ENCODE results near the gene SLC38A8.

Gene SLC38A8

GRCh38 chr16:83963277-83964119 is 79.1 kb downstream of the SLC38A8 start:
- Histone ChIP-seq H2AFZ (ENCODE audit: low read depth, low read length) (no peak overlapping the region), H3K4me3 (ENCODE audit: low read length) (no peak overlapping the region), H3K27me3 (ENCODE audit: insufficient read depth, low read length) (no peaks in the 10 kb centered on the region), H3K9me3 (ENCODE audit: low read length) (no peaks in the 10 kb centered on the region), H3K4me1 (ENCODE audit: insufficient read depth, low read length) (no peaks in the 10 kb centered on the region), H3K36me3 (ENCODE audit: insufficient read depth, low read length) (no peaks in the 10 kb centered on the region)

GRCh38 chr16:83961591-83961990 is 81.0 kb downstream of the SLC38A8 start:
- no peak overlapping the region for H3K4me3 ChIP-seq (ENCODE audit: low read length)
- no peak overlapping the region for H2AFZ ChIP-seq (ENCODE audit: low read depth, low read length)
- H3K4me1 ChIP-seq (ENCODE audit: insufficient read depth, low read length) = no peaks in the 10 kb centered on the region
- H3K36me3 ChIP-seq (ENCODE audit: insufficient read depth, low read length) = no peaks in the 10 kb centered on the region
- H3K27me3 ChIP-seq (ENCODE audit: insufficient read depth, low read length) = no peaks in the 10 kb centered on the region
- H3K9me3 ChIP-seq (ENCODE audit: low read length) = no peaks in the 10 kb centered on the region

DNA sequence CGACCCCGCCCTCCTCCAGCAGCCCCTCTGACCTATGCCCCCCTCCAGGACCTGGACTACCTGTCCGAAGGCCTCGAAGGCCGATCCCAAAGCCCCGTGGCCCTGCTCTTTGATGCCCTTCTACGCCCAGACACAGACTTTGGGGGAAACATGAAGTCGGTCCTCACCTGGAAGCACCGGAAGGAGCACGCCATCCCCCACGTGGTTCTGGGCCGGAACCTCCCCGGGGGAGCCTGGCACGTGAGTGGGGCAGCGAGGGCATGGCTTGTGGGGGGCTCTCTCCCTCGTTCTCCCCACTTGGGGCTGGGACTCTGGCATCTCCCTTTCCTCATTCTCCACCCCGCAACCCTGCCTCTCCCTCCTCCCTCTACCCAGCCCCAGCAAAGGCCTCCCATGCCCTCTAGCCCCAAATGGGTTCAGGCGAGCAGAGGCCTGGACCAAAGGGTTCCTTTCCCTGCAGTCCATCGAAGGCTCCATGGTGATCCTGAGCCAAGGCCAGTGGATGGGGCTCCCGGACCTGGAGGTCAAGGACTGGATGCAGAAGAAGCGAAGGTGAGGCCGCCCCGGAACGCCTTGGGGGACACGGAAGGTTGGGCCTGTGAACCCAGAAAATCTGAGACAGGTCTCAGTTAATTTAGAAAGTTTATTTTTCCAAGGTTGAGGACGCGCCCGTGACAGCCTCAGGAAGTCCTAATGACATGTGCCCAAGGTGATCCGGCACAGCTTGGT is 81.9 kb downstream of the SLC38A8 start:
- H3K4me3 ChIP-seq (ENCODE audit: low read length) = no peak overlapping the region
- no peaks in the 10 kb centered on the region for H3K27me3 ChIP-seq (ENCODE audit: insufficient read depth, low read length)
- no peak overlapping the region for H2AFZ ChIP-seq (ENCODE audit: low read depth, low read length)
- no peaks in the 10 kb centered on the region for H3K36me3 ChIP-seq (ENCODE audit: insufficient read depth, low read length)
- no peaks in the 10 kb centered on the region for H3K9me3 ChIP-seq (ENCODE audit: low read length)
- H3K4me1 ChIP-seq (ENCODE audit: insufficient read depth, low read length) = no peaks in the 10 kb centered on the region
